Keratinocyte (primary cell): ENCODE measurements around the gene SH3PXD2A. TPM values are rescaled to one million over a fixed set of nuclear protein-coding genes. Genes with fewer than 3 reads are reported as not detected.

Experiments used
- DNase-seq: peaks from one replicate; pipeline ENCODE4 v3.0.0-alpha.2; 2011; ENCODE audit warnings: low read depth, missing footprints, low spot score
- FAIRE-seq: peaks from 2 replicates; lab custom pipeline; 2011; peaks lifted over from hg19 to GRCh38; lab: Jason Lieb, UNC
- H2AFZ ChIP-seq: 2 replicates; pipeline ENCODE4 v1.6.0; 2012; ENCODE audit warnings: low read length, control low read depth, inconsistent platforms; ENCODE audit not compliant: control insufficient read depth
- H3K27ac ChIP-seq: 2 replicates; pipeline ENCODE4 v1.5.1; 2011; ENCODE audit warnings: low read length; ENCODE audit not compliant: control insufficient read depth, insufficient read depth
- H3K27me3 ChIP-seq: 3 replicates; pipeline ENCODE4 v1.6.0; 2011; ENCODE audit warnings: low read length; ENCODE audit not compliant: control insufficient read depth, insufficient read depth; ENCODE audit errors: extremely low read depth
- H3K36me3 ChIP-seq, 2 experiments: 2 replicates in 1 of 2; 3 replicates in 1 of 2; pipeline ENCODE4 v1.5.1; 2011; ENCODE audit warnings: low read length in 2 of 2, mild to moderate bottlenecking in 1 of 2; ENCODE audit not compliant: control insufficient read depth in 2 of 2, insufficient read depth in 2 of 2; ENCODE audit errors: extremely low read depth in 1 of 2
- H3K4me1 ChIP-seq: 3 replicates; pipeline ENCODE4 v1.5.1; 2011; ENCODE audit warnings: low read length; ENCODE audit not compliant: control insufficient read depth, insufficient read depth; ENCODE audit errors: extremely low read depth
- H3K4me2 ChIP-seq: 3 replicates; pipeline ENCODE4 v1.6.0; 2011; ENCODE audit warnings: low read depth, low read length; ENCODE audit not compliant: control insufficient read depth, insufficient read depth; ENCODE audit errors: extremely low read depth
- H3K4me3 ChIP-seq, 3 experiments: fragments of 200-600 bp in 1 of 3; sonication (generic) in 1 of 3; 2 replicates in 2 of 3; 3 replicates in 1 of 3; pipeline ENCODE4 v1.5.1; 2011 to 2016; ENCODE audit warnings: low read length in 3 of 3, mild to moderate bottlenecking in 3 of 3, control low read depth in 2 of 3, inconsistent platforms in 1 of 3, low read depth in 1 of 3, mixed read lengths in 1 of 3, mixed run types in 1 of 3, moderate library complexity in 1 of 3; ENCODE audit not compliant: control insufficient read depth in 2 of 3, insufficient read depth in 2 of 3; ENCODE audit errors: extremely low read depth in 1 of 3
- H3K79me2 ChIP-seq: 2 replicates; pipeline ENCODE4 v1.6.0; 2012; ENCODE audit warnings: low read length; ENCODE audit not compliant: control insufficient read depth, insufficient read depth
- H3K9ac ChIP-seq: 3 replicates; pipeline ENCODE4 v1.6.0; 2011; ENCODE audit warnings: low read length; ENCODE audit not compliant: control insufficient read depth, insufficient read depth; ENCODE audit errors: extremely low read depth
- H3K9me1 ChIP-seq: 3 replicates; pipeline ENCODE4 v1.6.0; 2011; ENCODE audit warnings: low read length; ENCODE audit not compliant: control insufficient read depth, insufficient read depth; ENCODE audit errors: extremely low read depth
- H3K9me3 ChIP-seq: 2 replicates; pipeline ENCODE4 v1.5.1; 2012; ENCODE audit warnings: low read depth, low read length; ENCODE audit not compliant: control insufficient read depth
- H4K20me1 ChIP-seq: 3 replicates; pipeline ENCODE4 v1.6.0; 2011; ENCODE audit warnings: low read length; ENCODE audit not compliant: control insufficient read depth, insufficient read depth; ENCODE audit errors: extremely low read depth
- CTCF ChIP-seq, 3 experiments: IDR thresholded peaks in 1 of 3; conservative IDR thresholded peaks in 1 of 3; optimal IDR thresholded peaks in 1 of 3; 2 replicates in 2 of 3; 3 replicates in 1 of 3; pipeline versions ENCODE3 to v1.5.1; 2011; ENCODE audit warnings: low read length in 3 of 3, mild to moderate bottlenecking in 3 of 3, moderate library complexity in 2 of 3, control low read depth in 1 of 3, inconsistent platforms in 1 of 3; ENCODE audit not compliant: insufficient read depth in 2 of 3; ENCODE audit errors: extremely low read depth in 1 of 3
- EZH2 ChIP-seq: IDR thresholded peaks from one replicate; pipeline ENCODE4 v1.6.1; 2012; ENCODE audit warnings: inconsistent platforms, mild to moderate bottlenecking, low read length, moderate library complexity
- dilution Hi-C: fragments of 300-500 bp; cut with MboI; formaldehyde crosslinking; loops from one replicate; pipeline ENCODE4 v1.7.0; 2020; ENCODE audit warnings: low sequenced_read_pairs; ENCODE audit not compliant: extremely low pct_ligation_motif_present
- polyA plus RNA-seq, 5 experiments: library from polyadenylated mRNA; depleted of rRNA in 3 of 5; stranded (reverse) in 3 of 5; stranded (forward) in 1 of 5; unstranded in 1 of 5; fragments of >200 nt; gene quantifications; 1 replicate in 1 of 5; 2 replicates in 3 of 5; 3 replicates in 1 of 5; pipeline versions ENCODE4 v1.2.1 to v1.2.3, GENCODE V29; 2011 to 2012; ENCODE audit warnings: missing spikeins in 2 of 5, low read depth in 1 of 5, low replicate concordance in 1 of 5

The SH3PXD2A gene
- polyA plus RNA-seq, 1 donor (not counting 4 experiments of a cell fraction or from before 2014, with no cell fraction given) = 33.9 TPM

GRCh38 chr10:103720328-103720963 lies 134.9 kb downstream of the SH3PXD2A start:
- TF ChIP-seq EZH2 (no peak), CTCF (optimal IDR thresholded peaks at IDR 0.05 in 1 of 3, IDR thresholded peaks at IDR 0.05 in 1 of 3, conservative IDR thresholded peaks at IDR 0.05 in 1 of 3; ENCODE audit: extremely low read depth in 1 of 3, insufficient read depth in 2 of 3, low read length in 3 of 3) (no peak)
- H3K4me3 ChIP-seq = no peak overlapping the region
- H3K4me1 ChIP-seq = peaks cover 46% of the 10 kb centered on the region
- FAIRE-seq = no peak
- H3K9me3 ChIP-seq = no peaks in the 10 kb centered on the region
- peaks cover 3% of the 10 kb centered on the region for H3K9me1 ChIP-seq
- H4K20me1 ChIP-seq = no peaks in the 10 kb centered on the region
- DNase-seq = no peak
- peaks cover 52% of the 10 kb centered on the region for H3K79me2 ChIP-seq
- peaks cover 42 to 64% of the 10 kb centered on the region in 2 experiments for H3K36me3 ChIP-seq
- no peak overlapping the region for H3K27ac ChIP-seq
- dilution Hi-C loops = no loop called here
- H2AFZ ChIP-seq = no peak overlapping the region
- H3K4me2 ChIP-seq = no peak overlapping the region
- H3K27me3 ChIP-seq = no peaks in the 10 kb centered on the region
- H3K9ac ChIP-seq = no peak overlapping the region

- Histone ChIP-seq H3K4me2 (no peak overlapping the region), H3K4me1 (peaks cover 59% of the 10 kb centered on the region), H3K9ac (no peak overlapping the region), H3K9me3 (no peaks in the 10 kb centered on the region), H3K27me3 (no peaks in the 10 kb centered on the region), H3K4me3 (no peak overlapping the region), H4K20me1 (no peaks in the 10 kb centered on the region), H3K27ac (no peak overlapping the region), H3K36me3 (peaks cover 37 to 63% of the 10 kb centered on the region in 2 experiments), H3K79me2 (peaks cover 50% of the 10 kb centered on the region), H3K9me1 (no peaks in the 10 kb centered on the region), H2AFZ (no peak overlapping the region)
- FAIRE-seq (peak; percentile 61), DNase-seq (no peak)
- TF ChIP-seq EZH2 (no peak), CTCF (optimal IDR thresholded peaks at IDR 0.05 in 1 of 3, IDR thresholded peaks at IDR 0.05 in 1 of 3, conservative IDR thresholded peaks at IDR 0.05 in 1 of 3; ENCODE audit: extremely low read depth in 1 of 3, insufficient read depth in 2 of 3, low read length in 3 of 3) (no peak)
- dilution Hi-C loops = no loop called here
Observed at GRCh38 chr10:103719036-103719435, 136.3 kb downstream of the SH3PXD2A start.
